ENCODE measurements around the gene SPTB. TPM values are rescaled to one million over a fixed set of nuclear protein-coding genes. Genes with fewer than 3 reads are reported as not detected.

SPTB gene
- total and polyA plus RNA-seq, 10 of the 15 experiments (the other 5 are each of a cell fraction or from before 2014, with no cell fraction given), result under 0.01 to 0.04 (median 0.02) TPM; not detected in 4

DNA sequence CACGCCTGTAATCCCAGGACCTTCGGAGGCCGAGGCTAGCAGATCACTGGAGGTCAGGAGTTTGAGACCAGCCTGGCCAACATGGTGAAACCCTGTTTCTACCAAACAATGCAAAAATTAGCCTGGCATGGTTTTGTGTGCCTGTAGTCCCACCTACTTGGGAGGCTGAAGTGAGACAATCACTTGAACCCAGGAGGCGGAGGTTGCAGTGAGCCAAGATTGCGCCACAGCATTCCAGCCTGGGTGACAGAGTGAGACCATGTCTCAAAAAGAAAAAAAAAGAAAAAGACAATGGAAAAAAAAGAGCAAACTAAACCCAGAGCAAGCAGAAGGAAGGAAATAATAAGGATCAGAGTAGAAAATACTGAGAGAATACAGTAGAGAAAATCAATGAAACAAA, 39.9 kb upstream of the SPTB start (continued):
- no peak for TF ChIP-seq NRF1 (conservative IDR thresholded peaks at IDR 0.05; ENCODE audit: low read depth, low read length)
- no peak for TF ChIP-seq ZBED1 (IDR thresholded peaks at IDR 0.05; ENCODE audit: borderline replicate concordance)
- TF ChIP-seq SREBF2 (IDR thresholded peaks at IDR 0.05; ENCODE audit: low read length), result no peak
- no peak for TF ChIP-seq TBL1XR1 (IDR thresholded peaks at IDR 0.05; ENCODE audit: low read depth, low read length)
- no peak for TF ChIP-seq ZZZ3 (IDR thresholded peaks at IDR 0.05; ENCODE audit: control insufficient read depth, insufficient read length, low read depth)
- TF ChIP-seq JUNB (IDR thresholded peaks at IDR 0.05), result no peak
- TF ChIP-seq, protein P1, sequence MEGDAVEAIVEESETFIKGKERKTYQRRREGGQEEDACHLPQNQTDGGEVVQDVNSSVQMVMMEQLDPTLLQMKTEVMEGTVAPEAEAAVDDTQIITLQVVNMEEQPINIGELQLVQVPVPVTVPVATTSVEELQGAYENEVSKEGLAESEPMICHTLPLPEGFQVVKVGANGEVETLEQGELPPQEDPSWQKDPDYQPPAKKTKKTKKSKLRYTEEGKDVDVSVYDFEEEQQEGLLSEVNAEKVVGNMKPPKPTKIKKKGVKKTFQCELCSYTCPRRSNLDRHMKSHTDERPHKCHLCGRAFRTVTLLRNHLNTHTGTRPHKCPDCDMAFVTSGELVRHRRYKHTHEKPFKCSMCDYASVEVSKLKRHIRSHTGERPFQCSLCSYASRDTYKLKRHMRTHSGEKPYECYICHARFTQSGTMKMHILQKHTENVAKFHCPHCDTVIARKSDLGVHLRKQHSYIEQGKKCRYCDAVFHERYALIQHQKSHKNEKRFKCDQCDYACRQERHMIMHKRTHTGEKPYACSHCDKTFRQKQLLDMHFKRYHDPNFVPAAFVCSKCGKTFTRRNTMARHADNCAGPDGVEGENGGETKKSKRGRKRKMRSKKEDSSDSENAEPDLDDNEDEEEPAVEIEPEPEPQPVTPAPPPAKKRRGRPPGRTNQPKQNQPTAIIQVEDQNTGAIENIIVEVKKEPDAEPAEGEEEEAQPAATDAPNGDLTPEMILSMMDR (IDR thresholded peaks at IDR 0.05 in 2 of 3, conservative IDR thresholded peaks at IDR 0.05 in 1 of 3; ENCODE audit: control insufficient read depth in 2 of 3, extremely low read depth in 1 of 3, insufficient read depth in 1 of 3, low read depth in 3 of 3, low read length in 3 of 3), result no peak

DNA sequence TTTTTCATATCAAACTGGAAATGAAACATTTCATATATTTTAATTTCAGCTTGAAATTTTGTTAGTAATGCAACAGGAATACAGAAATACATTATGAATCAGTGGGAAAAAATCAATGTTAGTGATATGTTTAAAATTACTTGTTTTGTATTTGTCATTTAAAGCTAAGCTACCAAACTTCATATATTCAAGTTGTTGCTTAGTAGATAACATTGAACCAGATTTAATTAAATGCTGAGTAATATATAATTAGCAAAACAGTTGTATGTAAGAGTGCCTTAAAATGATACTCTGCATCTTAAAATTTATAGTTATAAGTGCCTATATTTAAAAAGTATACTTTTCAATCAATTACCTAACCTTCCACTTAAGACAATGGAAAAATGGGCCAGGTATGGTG, 39.5 kb upstream of the SPTB start:
- DNase-seq (ENCODE audit: low read depth, low spot score) (no peak), ATAC-seq (no peak), FAIRE-seq (no peak)
- Histone ChIP-seq H2AFZ (ENCODE audit: control insufficient read depth, low read depth, low read length) (no peak overlapping the region), H3K9me3 (replicated peaks; ENCODE audit: control insufficient read depth, insufficient read depth, low read length) (no peaks in the 10 kb centered on the region; the same call in 1 of the 3 replicates), H3K9ac (ENCODE audit: control insufficient read depth, insufficient read depth, low read length) (no peak overlapping the region), H4K20me1 (ENCODE audit: control insufficient read depth, insufficient read depth) (no peaks in the 10 kb centered on the region), H3K4me1 (ENCODE audit: control insufficient read depth, insufficient read depth, low read length) (peaks cover 5% of the 10 kb centered on the region; the same call in 1 of the 2 replicates), H3K79me2 (ENCODE audit: control insufficient read depth, insufficient read depth, low read length) (peaks cover 64% of the 10 kb centered on the region), H3K27ac (ENCODE audit: control insufficient read depth, insufficient read depth) (no peak overlapping the region), H3K4me2 (ENCODE audit: control insufficient read depth, insufficient read depth) (no peak overlapping the region), H3K27me3 (replicated peaks in 1 of 2; ENCODE audit: control insufficient read depth in 2 of 2, insufficient read depth in 2 of 2, low read length in 1 of 2) (no peaks in the 10 kb centered on the region), H3K4me3 (no peak overlapping the region), H3K36me3 (ENCODE audit: control insufficient read depth in 2 of 2, insufficient read depth in 2 of 2, low read length in 1 of 2) (peaks cover 0 to 4% of the 10 kb centered on the region in 2 experiments; a peak in 1 of 4 replicates)
- no TSS peak for BruUV-seq (replicated peaks)
- ChIA-PET POLR2A (interaction anchor here (2.1 kb wide), 1 partner anchor 8 kb away, joined by 6 read pairs; no protein-coding TSS in a partner anchor), SMC1A (ENCODE audit: uncharacterized antibody, unreplicated experiment) (interaction anchor here (1.0 to 1.8 kb wide), 4 partner anchors 9 to 27 kb away, joined by 3 to 4 read pairs (median 3); no protein-coding TSS in a partner anchor), RAD21 (ENCODE audit: unreplicated experiment) (no interaction called here), CTCF (interaction anchor here (1.5 to 2.2 kb wide), 2 partner anchors 8 to 34 kb away, joined by 4 to 6 read pairs; no protein-coding TSS in a partner anchor)
- TF ChIP-seq RB1 (IDR thresholded peaks at IDR 0.05; ENCODE audit: borderline replicate concordance) (no peak), KAT2A (conservative IDR thresholded peaks at IDR 0.05; ENCODE audit: control insufficient read depth, low read depth, low read length) (no peak), JUND (IDR thresholded peaks at IDR 0.05; ENCODE audit: low read depth, low read length) (no peak), RUNX3 (IDR thresholded peaks at IDR 0.05; ENCODE audit: low read length) (no peak), ESRRA (IDR thresholded peaks at IDR 0.05; ENCODE audit: low read length) (no peak), SRF (IDR thresholded peaks at IDR 0.05; ENCODE audit: low read depth in 2 of 2, low read length in 2 of 2) (no peak), BMI1 (IDR thresholded peaks at IDR 0.05; ENCODE audit: borderline replicate concordance) (no peak)
- intact Hi-C loops (cut with micrococcal nuclease; ENCODE audit: unreplicated experiment), result no loop called here
- in situ Hi-C loops (cut with MboI), result no loop called here
